A549 treated with dexamethasone at 1 μM for 4 hours (cell line): ENCODE data around the gene TP53I11. TPM values are rescaled to one million over a fixed set of nuclear protein-coding genes. Genes with fewer than 3 reads are reported as not detected.

Experiments
- total RNA-seq: library from RNA; stranded (reverse); fragments of 200-300 nt; extraction: Qiagen RNA extraction; gene quantifications from 5 replicates; pipeline ENCODE4 v1.2.3, GENCODE V29; 2022

The TP53I11 gene
- 31.4 to 47.0 TPM (median 40.0 TPM) in 5 replicates for total RNA-seq

DNA sequence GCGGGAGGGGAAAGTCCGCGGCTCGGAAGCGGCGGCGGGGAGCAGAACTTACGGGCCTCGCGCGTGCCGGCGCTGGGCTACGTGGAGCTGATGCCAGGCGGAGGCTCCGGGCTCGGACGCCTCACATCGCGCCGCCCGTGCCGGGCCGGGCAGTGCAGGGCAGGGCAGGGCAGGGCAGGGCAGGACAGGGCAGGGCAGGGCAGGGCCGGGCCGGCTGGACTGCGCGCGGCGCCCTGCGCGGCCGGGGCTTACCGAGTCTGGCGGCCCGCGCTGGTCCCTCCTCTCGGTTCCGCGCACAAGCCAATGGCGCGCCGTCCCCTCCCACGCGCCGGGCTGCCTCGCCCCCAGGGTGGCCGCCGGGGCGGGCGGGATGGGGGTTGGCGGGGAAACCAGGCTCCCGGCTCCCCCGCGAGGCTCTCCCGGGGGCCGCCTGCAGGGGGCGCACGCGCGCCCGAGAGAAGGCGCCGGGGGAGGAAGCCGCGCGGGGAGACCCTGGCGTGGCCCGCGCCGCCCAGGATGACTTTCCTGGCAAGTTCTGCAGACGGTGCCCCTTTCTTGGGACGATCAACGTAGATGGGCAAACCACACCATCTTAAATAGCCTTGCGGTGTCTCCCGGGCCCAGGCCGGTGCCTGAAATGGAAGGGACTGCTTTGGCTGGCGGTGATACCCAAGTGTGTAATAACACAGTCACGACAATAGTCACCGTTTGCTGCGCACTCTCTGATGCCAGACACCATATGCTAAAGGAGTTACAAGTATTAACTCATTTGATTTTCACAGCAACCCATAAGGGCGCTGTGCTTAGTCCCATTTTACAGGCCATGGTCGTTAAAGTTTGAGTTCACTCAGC, at the start of gene TP53I11:
TP53I11 (minus strand) TSS at position 259 of the 852 bp plus-strand sequence. CDS start 12,548 bp downstream, outside the sequence.

Other genes starting within 250 kb of the TP53I11 start
- 3.1 to 5.1 TPM (median 4.8 TPM) in 5 replicates for gene TSPAN18, start 223.9 kb downstream of the TP53I11 start, total RNA-seq
- 4.7 to 8.0 TPM (median 7.1 TPM) in 5 replicates for gene PRDM11, start 195.8 kb upstream of the TP53I11 start, total RNA-seq